Ovary (tissue), 9 donors: ENCODE measurements around the gene EPDR1. TPM values are rescaled to one million over a fixed set of nuclear protein-coding genes. Genes with fewer than 3 reads are reported as not detected.

ENCODE experiments used
- DNase-seq, 5 donors: peaks; one replicate each; pipeline ENCODE4 v3.0.0-alpha.2; 2019 to 2020
- H3K27ac ChIP-seq, 2 donors: fragments of 200-600 bp; one replicate each; pipeline versions ENCODE4 v1.5.1 to v1.8.0; 2019 to 2022
- H3K27me3 ChIP-seq: fragments of 200-600 bp; one replicate; pipeline ENCODE4 v1.8.0; 2022
- H3K36me3 ChIP-seq: fragments of 200-600 bp; sonication (generic); one replicate; pipeline ENCODE4 v1.5.1; 2019
- H3K4me1 ChIP-seq: one replicate; pipeline ENCODE4 v1.8.1; 2013; ENCODE audit warnings: mild to moderate bottlenecking, moderate library complexity; ENCODE audit not compliant: insufficient read depth
- H3K4me3 ChIP-seq: fragments of 200-600 bp; sonication (generic); one replicate; pipeline ENCODE4 v1.5.1; 2017
- H3K9me3 ChIP-seq, 2 donors: fragments of 200-600 bp in 1 of 2; sonication (generic) in 1 of 2; one replicate each; pipeline versions ENCODE4 v1.5.1 to v1.8.1; 2013 to 2019; ENCODE audit warnings: mild to moderate bottlenecking in 1 of 2, moderate library complexity in 1 of 2
- CTCF ChIP-seq, 3 donors: fragments of 450-650 bp in 2 of 3; fragments of 200-600 bp in 1 of 3; IDR thresholded peaks; one replicate each; pipeline versions ENCODE4 v1.5.1 to v1.8.0; 2016 to 2022; ENCODE audit warnings: antibody characterized with exemption in 3 of 3, mild to moderate bottlenecking in 1 of 3
- EP300 ChIP-seq: sonication (generic); formaldehyde crosslinking; IDR thresholded peaks from one replicate; pipeline ENCODE4 v1.6.1; 2017; ENCODE audit warnings: antibody characterized with exemption
- POLR2A ChIP-seq: fragments of 450-650 bp; IDR thresholded peaks from one replicate; pipeline ENCODE4 v1.6.1; 2017; ENCODE audit warnings: antibody characterized with exemption, mild to moderate bottlenecking, moderate library complexity
- WGBS, 3 donors: extraction: QIAGEN DNeasy Blood & Tissue Kit in 1 of 3; methylation state at CpG; one replicate each; pipeline versions ENCODE4 v1.1.5 to v1.1.7; 2013 to 2017; 5-methylcytosine and 5-hydroxymethylcytosine counted together
- intact Hi-C, 4 donors: fragments of 100-400 bp; cut with DNase I; formaldehyde crosslinking; loops; one replicate each; pipeline versions ENCODE4 v1.11.0 to v1.15.1; 2022 to 2023
- polyA plus RNA-seq, 2 donors: library from polyadenylated mRNA; stranded (reverse); fragments of 200-250 nt in 1 of 2; fragments of 350-450 nt in 1 of 2; fragmentation: Illumina TruSeq in 1 of 2; extraction: RNeasy Lipid Tissue Mini Kit (QIAGEN cat#74804) in 1 of 2; gene quantifications; one replicate each; pipeline ENCODE4 v1.2.3, GENCODE V29; 2013 to 2014
- total RNA-seq, 7 donors: library from RNA; depleted of rRNA in 2 of 7; stranded (reverse); fragments of >200 nt in 2 of 7; fragmentation: NEBNext Ultra II Directional in 3 of 7; extraction: Animal tissue kit (Norgen Biotek cat#: 25700) in 3 of 7; gene quantifications; one replicate each; pipeline versions ENCODE4 v1.1.0 to v1.2.4, GENCODE V29; 2016 to 2023
- donor health status: DM: no; HTN: no; CAD: no; lungs with moderate emphysema.
- donor health status: DM: no; HTN: no; CAD: no.
- donor health status: Bipolar disorder and iron deficiency.
- donor health status: DM: yes; HTN: yes; CAD: no.
- donor health status: DM: no; HTN: no; CAD: no.
- donor health status: DM: yes; HTN: yes; CAD: no.

The EPDR1 gene
- total and polyA plus RNA-seq, 9 donors: 20.6 to 73.7 (median 35.7) TPM

GRCh38 chr7:37924491-37925041 is 4.1 kb downstream of the EPDR1 start:
- no peak for TF ChIP-seq POLR2A
- Histone ChIP-seq H3K27ac (peak overlapping the region in 1 of 2 donors; percentile 50), H3K4me1 (peaks cover 24% of the 10 kb centered on the region), H3K27me3 (no peaks in the 10 kb centered on the region), H3K4me3 (no peak overlapping the region), H3K9me3 (no peaks in the 10 kb centered on the region), H3K36me3 (no peaks in the 10 kb centered on the region)
- WGBS, 3 donors: 28 to 44% (median 32%) methylated on average over 3 of the region's 3 CpGs
- DNase-seq: no peak
- intact Hi-C loops: no loop called here

GRCh38 chr7:37925620-37926019 is 5.2 kb downstream of the EPDR1 start:
- no peaks in the 10 kb centered on the region for H3K27me3 ChIP-seq
- intact Hi-C loops: no loop called here
- no peak overlapping the region for H3K27ac ChIP-seq
- TF ChIP-seq POLR2A (no peak), CTCF (IDR thresholded peaks at IDR 0.05) (no peak), EP300 (no peak)
- no peaks in the 10 kb centered on the region for H3K9me3 ChIP-seq
- H3K4me3 ChIP-seq: no peak overlapping the region
- peaks cover 19% of the 10 kb centered on the region for H3K4me1 ChIP-seq
- H3K36me3 ChIP-seq: no peaks in the 10 kb centered on the region
- no peak for DNase-seq
- WGBS, 3 donors: 93 to 97% (median 96%) methylated on average over 1 of the region's 1 CpG

GRCh38 chr7:37927773-37928444 is 7.5 kb downstream of the EPDR1 start:
- H3K9me3 ChIP-seq: no peaks in the 10 kb centered on the region
- H3K27ac ChIP-seq: peak overlapping the region in 1 of 2 donors; percentile 76
- 34 to 44% (median 39%) methylated on average over 2 of the region's 2 CpGs for WGBS, 3 donors
- DNase-seq: peak in 2 of 5 donors; percentile 40 to 42
- no peak overlapping the region for H3K4me3 ChIP-seq
- H3K36me3 ChIP-seq: no peaks in the 10 kb centered on the region
- intact Hi-C loops: no loop called here
- H3K4me1 ChIP-seq: peaks cover 16% of the 10 kb centered on the region
- no peaks in the 10 kb centered on the region for H3K27me3 ChIP-seq
- TF ChIP-seq POLR2A (no peak), EP300 (no peak), CTCF (IDR thresholded peaks at IDR 0.05) (no peak)

- Histone ChIP-seq H3K4me1 (peaks cover 18% of the 10 kb centered on the region), H3K9me3 (no peaks in the 10 kb centered on the region), H3K4me3 (no peak overlapping the region), H3K27me3 (no peaks in the 10 kb centered on the region), H3K36me3 (no peaks in the 10 kb centered on the region), H3K27ac (peak overlapping the region in 1 of 2 donors; percentile 76)
- intact Hi-C loops: no loop called here
- no peak for DNase-seq
- WGBS, 3 donors: 87 to 90% (median 89%) methylated on average over 4 of the region's 4 CpGs
- no peak for TF ChIP-seq CTCF (IDR thresholded peaks at IDR 0.05)
- TF ChIP-seq POLR2A: no peak
- no peak for TF ChIP-seq EP300
These were observed 8.4 kb downstream of the EPDR1 start for GRCh38 chr7:37928878-37929277.
